Measurements from ENCODE around the gene CNOT10.
"Not testable (repeated sequence)": the region's sequence is repeated elsewhere in the genome, so short reads cannot be mapped to it uniquely, and the experiment has no call there.

CNOT10 gene

GRCh38 chr3:32797776-32798175, 112.8 kb downstream of the CNOT10 start:
- no peak for TF ChIP-seq CTCF (IDR thresholded peaks at IDR 0.05; ENCODE audit: low read depth, low read length, missing control alignments)
- H3K4me3 ChIP-seq (ENCODE audit: low read depth, low read length), result no peak overlapping the region
- DNase-seq (ENCODE audit: low read depth), result no peak

- not testable (repeated sequence) for H3K4me3 ChIP-seq (ENCODE audit: low read depth, low read length); DNase-seq (ENCODE audit: low read depth)
Observed at GRCh38 chr3:32801440-32801839, 116.5 kb downstream of the CNOT10 start.

GRCh38 chr3:32813180-32813579, 128.2 kb downstream of the CNOT10 start:
- no peak overlapping the region for H3K4me3 ChIP-seq (ENCODE audit: low read depth, low read length)
- no peak for DNase-seq (ENCODE audit: low read depth)
- TF ChIP-seq CTCF (IDR thresholded peaks at IDR 0.05; ENCODE audit: low read depth, low read length, missing control alignments), result no peak

- H3K4me3 ChIP-seq (ENCODE audit: low read depth, low read length), result no peak overlapping the region
- no peak for TF ChIP-seq CTCF (IDR thresholded peaks at IDR 0.05; ENCODE audit: low read depth, low read length, missing control alignments)
- DNase-seq (ENCODE audit: low read depth), result no peak
Observed at GRCh38 chr3:32814361-32814760, 129.4 kb downstream of the CNOT10 start.

GRCh38 chr3:32815841-32816438, 131.0 kb downstream of the CNOT10 start:
- no peak for DNase-seq (ENCODE audit: low read depth)
- H3K4me3 ChIP-seq (ENCODE audit: low read depth, low read length), result no peak overlapping the region
- no peak for TF ChIP-seq CTCF (IDR thresholded peaks at IDR 0.05; ENCODE audit: low read depth, low read length, missing control alignments)

- peak overlapping the region; percentile 33 for H3K4me3 ChIP-seq (ENCODE audit: low read depth, low read length)
- DNase-seq (ENCODE audit: low read depth), result no peak
- TF ChIP-seq CTCF (IDR thresholded peaks at IDR 0.05; ENCODE audit: low read depth, low read length, missing control alignments), result no peak
Observed at GRCh38 chr3:32816439-32817256, 131.7 kb downstream of the CNOT10 start.

- H3K4me3 ChIP-seq (ENCODE audit: low read depth, low read length), result peak overlapping the region; percentile 33; the same call in 1 of the 2 replicates
- DNase-seq (ENCODE audit: low read depth), result no peak
- TF ChIP-seq CTCF (IDR thresholded peaks at IDR 0.05; ENCODE audit: low read depth, low read length, missing control alignments), result no peak
Observed at GRCh38 chr3:32817257-32817557, 132.2 kb downstream of the CNOT10 start.
